Skeletal muscle satellite cell (primary cell): Measurements from ENCODE around the gene TTC17.
"Not testable (repeated sequence)": the region's sequence is repeated elsewhere in the genome, so short reads cannot be mapped to it uniquely, and the experiment has no call there.

Experiments used
- H3K27me3 ChIP-seq: 2 replicates; pipeline ENCODE4 v1.7.0; 2013; ENCODE audit warnings: low read length; ENCODE audit not compliant: control insufficient read depth, insufficient read depth
- H3K36me3 ChIP-seq: 2 replicates; pipeline ENCODE4 v1.7.0; 2013; ENCODE audit warnings: mild to moderate bottlenecking, control low read depth, low read length; ENCODE audit not compliant: insufficient read depth
- H3K4me1 ChIP-seq: 2 replicates; pipeline ENCODE4 v1.7.0; 2013; ENCODE audit warnings: low read length; ENCODE audit not compliant: control insufficient read depth, insufficient read depth
- H3K4me2 ChIP-seq: 2 replicates; pipeline ENCODE4 v1.7.0; 2013; ENCODE audit warnings: mild to moderate bottlenecking, low read length
- H3K4me3 ChIP-seq: 2 replicates; pipeline ENCODE4 v1.7.0; 2013; ENCODE audit warnings: low read length
- H3K9ac ChIP-seq: 2 replicates; pipeline ENCODE4 v1.7.0; 2013; ENCODE audit warnings: mild to moderate bottlenecking, low read depth, low read length, moderate library complexity
- H3K9me3 ChIP-seq: replicated peaks from 2 replicates; pipeline ENCODE4 v1.7.0; 2013; ENCODE audit warnings: mild to moderate bottlenecking, control low read depth, low read length

The TTC17 gene

DNA sequence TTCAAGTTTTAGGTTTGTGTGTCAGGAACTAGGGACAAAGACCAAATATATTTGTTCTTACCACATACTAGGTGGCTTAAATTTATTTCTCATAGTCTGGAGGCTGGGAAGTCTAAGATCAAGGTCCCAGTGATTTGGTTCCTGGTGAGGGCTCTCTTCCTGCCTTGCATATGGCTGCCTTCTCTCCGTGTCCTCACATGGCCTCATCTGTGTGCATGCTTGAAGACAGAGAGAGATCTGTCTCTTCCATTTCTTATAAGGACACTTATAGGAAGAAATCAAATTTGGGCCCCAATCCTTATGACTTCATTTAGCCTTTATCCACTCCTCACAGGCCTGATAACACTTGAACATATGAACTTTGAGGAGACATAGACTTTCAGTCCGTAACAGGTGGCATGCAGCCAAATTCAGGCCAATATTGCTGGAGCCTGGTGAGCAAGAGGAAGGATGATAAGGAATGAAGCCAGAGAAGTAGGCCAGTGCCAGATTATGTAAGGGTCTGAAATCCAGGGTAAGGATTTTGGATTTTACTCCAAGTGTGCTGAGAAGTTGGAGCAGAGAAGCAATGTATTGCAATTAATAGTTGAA lies 35.1 kb downstream of the TTC17 start:
- Histone ChIP-seq H3K9me3 (no peaks in the 10 kb centered on the region), H3K9ac (no peak overlapping the region), H3K27me3 (no peaks in the 10 kb centered on the region), H3K4me3 (no peak overlapping the region), H3K36me3 (peaks cover 63% of the 10 kb centered on the region), H3K4me1 (no peaks in the 10 kb centered on the region), H3K4me2 (no peak overlapping the region)

GRCh38 chr11:43396617-43397016 lies 37.9 kb downstream of the TTC17 start:
- Histone ChIP-seq H3K4me3 (no peak overlapping the region), H3K27me3 (no peaks in the 10 kb centered on the region), H3K9ac (no peak overlapping the region), H3K4me1 (no peaks in the 10 kb centered on the region), H3K9me3 (no peaks in the 10 kb centered on the region), H3K36me3 (peaks cover 65% of the 10 kb centered on the region), H3K4me2 (no peak overlapping the region)

GRCh38 chr11:43397251-43397650 lies 38.5 kb downstream of the TTC17 start:
- Histone ChIP-seq H3K9ac (no peak overlapping the region), H3K36me3 (peaks cover 62% of the 10 kb centered on the region), H3K4me3 (no peak overlapping the region), H3K4me2 (no peak overlapping the region), H3K4me1 (no peaks in the 10 kb centered on the region), H3K9me3 (no peaks in the 10 kb centered on the region), H3K27me3 (no peaks in the 10 kb centered on the region)

GRCh38 chr11:43399983-43400630 lies 41.4 kb downstream of the TTC17 start:
- Histone ChIP-seq H3K4me3 (no peak overlapping the region), H3K9ac (no peak overlapping the region), H3K9me3 (no peaks in the 10 kb centered on the region), H3K4me2 (no peak overlapping the region), H3K4me1 (no peaks in the 10 kb centered on the region), H3K27me3 (no peaks in the 10 kb centered on the region), H3K36me3 (peaks cover 63% of the 10 kb centered on the region)

DNA sequence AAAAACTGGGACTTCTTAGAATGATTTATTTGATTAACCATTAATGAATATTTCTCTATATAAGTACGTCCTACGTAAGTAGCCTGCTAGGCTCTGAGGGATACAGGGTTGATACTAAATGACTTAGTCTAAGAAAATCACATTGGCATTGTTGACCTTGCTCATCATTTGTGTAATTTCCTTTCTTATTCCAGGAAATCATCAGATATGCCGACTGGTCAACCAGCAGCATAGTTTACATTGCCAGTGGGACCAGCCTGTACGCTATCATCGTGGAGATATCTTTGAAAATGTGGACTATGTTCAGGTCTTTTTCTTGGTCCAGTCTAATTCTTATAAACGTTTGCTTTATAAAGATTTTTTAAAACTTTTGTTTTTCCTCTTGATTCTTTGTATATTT lies 42.5 kb downstream of the TTC17 start:
- Histone ChIP-seq H3K4me1 (no peaks in the 10 kb centered on the region), H3K27me3 (no peaks in the 10 kb centered on the region), H3K9ac (no peak overlapping the region), H3K4me2 (no peak overlapping the region), H3K9me3 (no peaks in the 10 kb centered on the region), H3K36me3 (peaks cover 69% of the 10 kb centered on the region), H3K4me3 (no peak overlapping the region)

GRCh38 chr11:43401811-43402210 lies 43.1 kb downstream of the TTC17 start:
- H3K4me3 ChIP-seq, H3K4me1 ChIP-seq, H3K9me3 ChIP-seq, H3K27me3 ChIP-seq, H3K4me2 ChIP-seq, H3K9ac ChIP-seq: not testable (repeated sequence)
- peaks cover 67% of the 10 kb centered on the region for H3K36me3 ChIP-seq

DNA sequence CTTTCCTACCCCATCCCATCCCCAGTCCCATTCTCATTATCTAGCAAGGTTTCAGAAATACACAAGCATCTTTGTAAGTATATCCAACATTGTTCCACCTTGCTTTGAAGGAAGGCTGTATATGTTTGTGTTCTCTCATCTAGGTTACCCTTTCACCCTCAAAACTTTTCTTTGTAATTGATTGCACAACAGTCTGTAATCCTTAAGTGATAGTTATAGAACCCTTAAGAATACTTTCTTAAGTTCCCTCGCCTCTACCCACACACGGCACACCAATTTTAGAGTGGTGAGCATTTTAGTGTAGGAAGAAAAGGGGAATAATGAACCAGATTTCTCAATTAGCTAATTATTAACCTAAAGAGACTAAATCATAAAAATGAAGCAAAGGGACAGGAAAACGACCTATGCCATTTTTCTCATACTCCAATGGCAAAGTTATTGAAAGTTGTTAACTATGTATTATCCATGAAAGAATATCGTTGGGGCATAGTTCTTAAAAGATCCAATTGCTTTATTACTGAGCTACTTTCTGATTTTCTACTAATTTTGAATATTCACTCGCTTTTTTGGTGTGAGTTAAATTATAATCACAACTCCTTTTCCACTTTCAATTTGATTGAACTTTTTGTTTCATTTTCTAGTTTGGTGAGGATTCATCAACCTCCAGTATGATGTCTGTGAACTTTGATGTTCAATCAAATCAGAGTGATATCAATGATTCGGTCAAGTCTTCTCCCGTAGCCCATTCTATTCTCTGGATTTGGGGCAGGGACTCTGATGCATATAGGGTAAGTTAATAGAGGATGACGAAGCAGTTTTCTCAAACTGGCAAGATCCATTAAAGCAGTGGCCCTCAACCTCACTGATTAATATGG lies 44.9 kb downstream of the TTC17 start:
- H3K4me1 ChIP-seq: no peaks in the 10 kb centered on the region
- H3K9ac ChIP-seq: no peak overlapping the region
- no peak overlapping the region for H3K4me3 ChIP-seq
- H3K4me2 ChIP-seq: no peak overlapping the region
- peaks cover 64% of the 10 kb centered on the region for H3K36me3 ChIP-seq
- no peaks in the 10 kb centered on the region for H3K9me3 ChIP-seq
- no peaks in the 10 kb centered on the region for H3K27me3 ChIP-seq

GRCh38 chr11:43404406-43404805 lies 45.7 kb downstream of the TTC17 start:
- H3K27me3 ChIP-seq: no peaks in the 10 kb centered on the region
- no peaks in the 10 kb centered on the region for H3K4me1 ChIP-seq
- no peak overlapping the region for H3K9ac ChIP-seq
- H3K36me3 ChIP-seq: peaks cover 57% of the 10 kb centered on the region
- no peaks in the 10 kb centered on the region for H3K9me3 ChIP-seq
- H3K4me3 ChIP-seq: no peak overlapping the region
- no peak overlapping the region for H3K4me2 ChIP-seq

DNA sequence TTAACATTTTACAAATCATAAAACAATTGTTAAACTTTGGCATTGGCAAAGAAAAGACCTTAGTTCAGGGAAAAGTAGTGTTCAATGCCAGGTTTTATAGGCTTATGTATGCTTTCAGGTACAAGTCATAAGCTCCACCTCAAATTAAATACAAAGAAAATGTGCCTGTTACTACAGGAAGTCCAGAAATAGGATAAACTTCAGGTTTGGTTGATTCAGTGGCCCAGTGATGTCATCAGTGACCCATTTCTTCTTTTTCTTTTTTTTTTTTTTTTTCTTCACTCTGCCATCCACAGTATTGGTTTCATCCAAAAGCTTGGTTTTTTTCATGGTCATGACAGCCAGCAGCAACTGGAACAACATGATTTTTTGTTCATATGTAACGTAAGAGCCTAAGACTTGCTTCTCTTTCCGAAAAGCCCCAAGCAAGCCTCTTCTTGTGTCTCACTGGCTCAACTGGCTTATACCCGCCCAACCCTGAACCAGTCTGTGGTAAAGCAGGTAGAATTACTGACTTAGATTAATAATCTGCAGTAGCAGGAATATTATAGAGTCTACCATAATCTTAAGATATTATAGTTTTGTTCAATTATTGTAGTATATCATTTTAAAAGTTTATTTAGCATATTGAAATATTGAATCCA lies 46.2 kb downstream of the TTC17 start:
- H3K9ac ChIP-seq: no peak overlapping the region
- H3K9me3 ChIP-seq: no peaks in the 10 kb centered on the region
- no peaks in the 10 kb centered on the region for H3K4me1 ChIP-seq
- H3K36me3 ChIP-seq: peaks cover 60% of the 10 kb centered on the region
- no peak overlapping the region for H3K4me2 ChIP-seq
- no peaks in the 10 kb centered on the region for H3K27me3 ChIP-seq
- no peak overlapping the region for H3K4me3 ChIP-seq

DNA sequence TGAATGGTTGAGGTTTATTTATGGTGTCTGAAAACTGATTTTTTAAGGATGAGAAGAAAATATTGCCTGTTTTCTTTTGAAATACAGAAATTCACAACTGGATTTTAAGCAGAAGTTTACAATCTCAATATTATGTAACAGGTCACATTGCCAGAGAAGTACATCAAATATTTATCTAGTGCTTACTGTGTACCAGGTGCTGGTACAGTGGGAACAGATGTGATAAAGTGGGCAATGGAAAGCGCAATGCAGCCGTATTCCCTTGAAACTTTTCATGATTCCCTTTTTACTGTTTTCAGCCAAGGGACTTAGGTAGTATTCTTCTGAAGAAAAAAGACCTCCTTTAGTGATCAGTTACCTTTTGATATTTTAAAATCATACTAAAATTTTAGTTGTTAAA lies 49.6 kb downstream of the TTC17 start:
- Histone ChIP-seq H3K9me3 (no peaks in the 10 kb centered on the region), H3K4me3 (no peak overlapping the region), H3K27me3 (no peaks in the 10 kb centered on the region), H3K4me1 (no peaks in the 10 kb centered on the region), H3K4me2 (no peak overlapping the region), H3K9ac (no peak overlapping the region), H3K36me3 (peaks cover 60% of the 10 kb centered on the region)

DNA sequence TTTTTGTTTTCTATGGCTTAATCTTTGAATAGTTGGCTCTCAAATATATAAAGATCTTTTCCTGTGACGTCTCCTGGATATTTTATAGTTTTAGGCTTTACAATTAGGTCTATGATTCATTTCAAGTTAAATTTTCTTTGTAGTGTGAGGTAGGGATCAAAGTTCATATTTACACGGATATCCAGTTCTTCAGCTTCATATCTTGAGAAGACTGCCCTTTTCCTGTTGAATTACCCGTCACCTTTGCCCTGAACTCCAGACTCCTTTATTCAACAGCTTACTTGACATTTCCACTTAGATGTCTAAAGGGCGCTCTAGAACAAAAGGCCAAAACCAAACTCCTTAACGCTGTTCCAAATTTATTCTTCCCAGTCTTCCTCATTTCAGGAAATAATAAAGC lies 51.7 kb downstream of the TTC17 start:
- Histone ChIP-seq H3K27me3 (no peaks in the 10 kb centered on the region), H3K9me3 (no peaks in the 10 kb centered on the region), H3K36me3 (peaks cover 54% of the 10 kb centered on the region)

More for the DNA sequence above, 51.7 kb downstream of the TTC17 start:
- Histone ChIP-seq H3K4me1 (no peaks in the 10 kb centered on the region), H3K4me2 (no peak overlapping the region), H3K4me3 (no peak overlapping the region), H3K9ac (no peak overlapping the region)
